ENCODE results near the gene KSR1. TPM values are rescaled to one million over a fixed set of nuclear protein-coding genes. Genes with fewer than 3 reads are reported as not detected.

KSR1 gene
- total RNA-seq, 4 donors from 2014 or later, result 26.6 to 64.4 (median 42.2) TPM

DNA sequence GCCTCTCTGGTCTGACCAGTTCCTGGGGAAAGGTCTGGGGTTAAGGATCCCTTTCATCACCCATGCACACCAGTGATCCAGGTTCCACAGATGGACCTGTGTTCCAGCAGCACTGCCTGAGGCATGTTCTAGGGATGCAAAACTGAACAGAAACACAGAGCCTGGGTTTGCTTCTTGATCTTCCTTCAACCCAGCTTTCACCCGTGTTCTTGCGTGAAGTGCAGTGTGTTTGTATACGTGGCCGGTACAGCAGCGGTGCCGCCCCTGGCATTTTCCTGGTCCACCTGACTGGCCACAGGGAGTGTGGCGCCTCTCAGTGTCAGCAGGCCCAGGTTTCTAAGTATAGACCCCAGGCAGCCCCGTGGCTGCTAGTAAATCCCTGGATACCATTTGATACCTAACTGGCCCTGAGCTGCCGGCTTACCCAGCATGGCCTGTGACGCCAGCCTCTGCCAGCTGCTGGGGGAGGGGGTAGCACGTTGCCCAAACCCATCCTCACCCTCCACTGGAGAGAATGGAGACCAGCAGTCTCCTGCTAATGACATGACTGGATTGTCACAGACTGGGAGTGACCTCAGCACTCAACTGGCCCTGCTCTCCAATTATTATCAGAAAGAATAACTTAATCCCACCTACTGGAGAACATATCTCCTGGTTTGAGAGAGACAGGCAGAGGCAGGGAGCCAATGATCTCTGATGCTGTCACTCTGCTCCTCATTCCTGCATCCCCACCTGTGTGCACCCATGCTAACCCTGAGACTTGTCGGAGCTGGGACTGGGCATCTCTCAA is 115.5 kb downstream of the KSR1 start:
- Histone ChIP-seq H3K27ac (no peak overlapping the region), H3K9me3 (no peaks in the 10 kb centered on the region), H3K36me3 (no peaks in the 10 kb centered on the region), H3K27me3 (no peaks in the 10 kb centered on the region), H3K4me3 (no peak overlapping the region), H3K4me1 (peaks cover 0 to 23% (median 3%) of the 10 kb centered on the region in 4 donors)
- no peak for TF ChIP-seq POLR2A (IDR thresholded peaks at IDR 0.05)
- TF ChIP-seq, protein P1, sequence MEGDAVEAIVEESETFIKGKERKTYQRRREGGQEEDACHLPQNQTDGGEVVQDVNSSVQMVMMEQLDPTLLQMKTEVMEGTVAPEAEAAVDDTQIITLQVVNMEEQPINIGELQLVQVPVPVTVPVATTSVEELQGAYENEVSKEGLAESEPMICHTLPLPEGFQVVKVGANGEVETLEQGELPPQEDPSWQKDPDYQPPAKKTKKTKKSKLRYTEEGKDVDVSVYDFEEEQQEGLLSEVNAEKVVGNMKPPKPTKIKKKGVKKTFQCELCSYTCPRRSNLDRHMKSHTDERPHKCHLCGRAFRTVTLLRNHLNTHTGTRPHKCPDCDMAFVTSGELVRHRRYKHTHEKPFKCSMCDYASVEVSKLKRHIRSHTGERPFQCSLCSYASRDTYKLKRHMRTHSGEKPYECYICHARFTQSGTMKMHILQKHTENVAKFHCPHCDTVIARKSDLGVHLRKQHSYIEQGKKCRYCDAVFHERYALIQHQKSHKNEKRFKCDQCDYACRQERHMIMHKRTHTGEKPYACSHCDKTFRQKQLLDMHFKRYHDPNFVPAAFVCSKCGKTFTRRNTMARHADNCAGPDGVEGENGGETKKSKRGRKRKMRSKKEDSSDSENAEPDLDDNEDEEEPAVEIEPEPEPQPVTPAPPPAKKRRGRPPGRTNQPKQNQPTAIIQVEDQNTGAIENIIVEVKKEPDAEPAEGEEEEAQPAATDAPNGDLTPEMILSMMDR (IDR thresholded peaks at IDR 0.05), result no peak
- no peak for DNase-seq

DNA sequence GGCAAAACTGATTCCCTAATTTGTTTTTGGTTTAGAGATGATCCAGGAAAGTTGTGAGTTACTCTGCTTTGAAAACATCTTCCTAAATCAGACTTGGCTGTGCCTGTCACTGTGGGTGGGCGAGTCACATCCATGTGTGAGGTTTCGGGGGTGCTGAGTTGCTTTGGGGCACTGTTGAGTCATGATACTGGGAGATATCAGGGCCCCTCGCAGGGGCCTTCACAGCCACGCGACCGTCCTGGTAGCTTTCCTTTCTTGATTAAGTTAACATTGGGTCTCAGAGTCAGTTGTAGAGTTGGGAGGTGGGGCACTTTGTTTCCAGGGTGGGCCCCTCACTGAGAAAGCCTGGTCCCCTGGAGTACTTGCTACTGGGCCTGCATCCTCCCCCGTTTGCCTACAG is 116.4 kb downstream of the KSR1 start:
- Histone ChIP-seq H3K27me3 (no peaks in the 10 kb centered on the region), H3K9me3 (no peaks in the 10 kb centered on the region), H3K4me3 (no peak overlapping the region), H3K27ac (no peak overlapping the region), H3K36me3 (no peaks in the 10 kb centered on the region), H3K4me1 (peaks cover 0 to 18% (median 3%) of the 10 kb centered on the region in 4 donors)
- TF ChIP-seq, protein P1 (IDR thresholded peaks at IDR 0.05), result no peak
- no peak for TF ChIP-seq POLR2A (IDR thresholded peaks at IDR 0.05)
- DNase-seq, result no peak

DNA sequence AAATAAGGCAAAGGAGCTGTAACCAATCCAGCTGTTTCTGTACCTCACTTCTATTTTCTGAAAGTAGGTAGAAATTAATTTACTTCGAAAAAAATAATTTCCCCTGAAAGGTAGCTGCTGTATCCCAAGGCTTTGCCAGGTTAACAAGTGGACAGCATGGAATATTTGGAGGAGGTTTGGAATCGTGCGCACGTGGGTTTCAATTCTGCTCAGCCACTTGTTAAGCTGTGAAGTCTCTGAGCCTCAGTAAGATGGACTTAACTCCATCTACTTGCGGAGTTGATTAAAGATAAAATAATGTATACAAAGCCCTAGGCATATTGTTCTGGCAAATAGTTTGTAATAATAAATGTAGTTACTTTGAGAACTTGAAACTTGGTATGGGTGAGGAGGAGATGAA is 117.3 kb downstream of the KSR1 start:
- H3K27ac ChIP-seq, result no peak overlapping the region
- TF ChIP-seq, protein P1 (IDR thresholded peaks at IDR 0.05), result no peak
- TF ChIP-seq POLR2A (IDR thresholded peaks at IDR 0.05), result no peak
- H3K4me1 ChIP-seq, result peaks cover 0 to 15% (median 3%) of the 10 kb centered on the region in 4 donors
- no peak for DNase-seq
- no peaks in the 10 kb centered on the region for H3K36me3 ChIP-seq
- no peaks in the 10 kb centered on the region for H3K9me3 ChIP-seq
- no peak overlapping the region for H3K4me3 ChIP-seq
- H3K27me3 ChIP-seq, result no peaks in the 10 kb centered on the region

DNA sequence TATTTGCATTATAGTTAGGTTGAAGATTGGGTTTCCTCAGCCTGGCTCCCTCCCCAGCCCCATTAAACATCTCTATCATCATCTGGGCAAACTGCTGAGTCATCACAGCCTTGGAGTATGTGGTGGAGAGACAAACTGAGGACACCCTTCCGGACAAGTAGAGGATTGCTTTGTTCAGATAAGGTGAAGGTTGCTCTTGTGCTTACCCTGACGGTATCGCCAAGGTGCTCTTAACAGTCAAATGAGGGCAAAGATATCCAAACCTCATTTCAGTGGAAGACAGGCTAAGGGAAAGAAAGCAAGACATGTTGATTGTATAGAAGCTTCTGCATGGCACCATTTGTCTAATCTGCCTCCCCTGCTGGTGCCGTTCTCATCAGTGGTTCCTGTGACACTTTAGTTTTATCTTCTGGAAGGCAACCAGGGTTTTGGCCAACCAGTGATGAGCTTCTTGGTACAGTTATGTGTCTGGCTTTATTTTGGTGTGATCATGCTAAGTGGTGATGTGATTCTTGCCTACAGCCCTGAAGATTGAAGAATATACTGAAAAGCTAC is 117.8 kb downstream of the KSR1 start:
- Histone ChIP-seq H3K4me3 (no peak overlapping the region), H3K27ac (no peak overlapping the region), H3K9me3 (no peaks in the 10 kb centered on the region), H3K4me1 (peaks cover 0 to 12% (median 2%) of the 10 kb centered on the region in 4 donors), H3K27me3 (no peaks in the 10 kb centered on the region), H3K36me3 (no peaks in the 10 kb centered on the region)
- no peak for TF ChIP-seq POLR2A (IDR thresholded peaks at IDR 0.05)
- TF ChIP-seq, protein P1 (IDR thresholded peaks at IDR 0.05), result no peak
- DNase-seq, result no peak

DNA sequence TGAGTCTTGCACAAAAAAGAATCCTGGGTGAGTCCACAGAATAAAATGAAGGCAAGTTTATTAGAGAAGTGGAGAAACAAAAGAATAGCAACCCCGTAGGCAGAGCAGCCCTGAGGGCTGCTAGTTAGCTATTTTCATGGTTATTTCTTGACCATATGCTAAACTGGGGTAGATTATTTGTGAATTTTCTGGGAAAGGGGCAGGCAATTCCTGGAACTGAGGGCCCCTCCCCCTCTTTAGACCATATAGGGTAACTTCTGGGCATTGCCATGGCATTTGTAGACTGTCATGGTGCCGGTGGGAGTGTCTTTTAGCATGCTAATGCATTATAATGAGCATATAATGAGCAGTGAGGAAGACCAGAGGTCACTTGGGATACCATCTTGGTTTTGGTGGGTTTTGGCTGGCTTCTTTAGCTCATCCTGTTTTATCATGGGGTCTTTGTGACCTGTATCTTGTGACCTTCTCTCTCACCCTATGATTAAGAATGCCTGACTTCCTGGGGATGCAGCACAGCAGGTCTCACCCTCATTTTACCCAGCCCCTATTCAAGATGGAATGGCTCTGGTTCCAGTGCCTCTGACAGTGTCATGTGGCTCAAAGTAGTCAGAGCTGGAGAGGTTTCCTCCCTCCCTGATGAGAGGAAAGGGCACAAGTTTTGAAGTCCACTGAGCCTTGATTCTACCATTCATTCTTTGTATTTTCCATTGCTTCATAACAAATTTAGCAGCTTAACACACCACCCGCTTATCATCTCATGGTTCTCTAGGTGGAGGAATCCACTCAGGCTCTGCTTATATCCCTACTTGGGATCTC is 119.1 kb downstream of the KSR1 start:
- peaks cover 0 to 11% (median 0%) of the 10 kb centered on the region in 4 donors for H3K4me1 ChIP-seq
- no peak for DNase-seq
- no peak overlapping the region for H3K4me3 ChIP-seq
- H3K27ac ChIP-seq, result no peak overlapping the region
- no peaks in the 10 kb centered on the region for H3K36me3 ChIP-seq
- no peaks in the 10 kb centered on the region for H3K9me3 ChIP-seq
- TF ChIP-seq, protein P1 (IDR thresholded peaks at IDR 0.05), result no peak
- no peak for TF ChIP-seq POLR2A (IDR thresholded peaks at IDR 0.05)
- H3K27me3 ChIP-seq, result no peaks in the 10 kb centered on the region

Measured in Peyer's patch (tissue), 4 donors.